BJ (cell line): Measurements from ENCODE around the gene SRSF1. TPM values are rescaled to one million over a fixed set of nuclear protein-coding genes. Genes with fewer than 3 reads are reported as not detected.

Experiments
- CTCF ChIA-PET: fragments of 350-600 bp; formaldehyde crosslinking; extraction: SDS; loops from one replicate; lab custom pipeline; 2021; ENCODE audit warnings: antibody characterized with exemption, inconsistent platforms; lab: Yijun Ruan, JAX
- POLR2A ChIA-PET: fragments of 300-600 bp; sonication (Branson Sonifier 250); formaldehyde crosslinking; extraction: SDS; loops from one replicate; lab custom pipeline; 2021; ENCODE audit warnings: antibody characterized with exemption; lab: Charles Lee
- DNase-seq: peaks from one replicate; pipeline ENCODE4 v3.0.0-alpha.2; 2011; ENCODE audit warnings: low read depth
- H3K27me3 ChIP-seq: 2 replicates; pipeline ENCODE4 v1.6.0; 2011; ENCODE audit warnings: low read length; ENCODE audit not compliant: control insufficient read depth, insufficient read depth
- H3K36me3 ChIP-seq: 2 replicates; pipeline ENCODE4 v1.5.1; 2011; ENCODE audit warnings: low read length; ENCODE audit not compliant: control insufficient read depth, insufficient read depth
- H3K4me3 ChIP-seq: 2 replicates; pipeline ENCODE4 v1.5.1; 2011; ENCODE audit warnings: low read depth, mild to moderate bottlenecking, control low read depth, low read length
- polyA minus RNA-seq: library from RNA; depleted of rRNA, polyadenylated mRNA; stranded (reverse); fragments of >200 nt; gene quantifications from 2 replicates; pipeline ENCODE4 v1.2.3, GENCODE V29; 2011; rRNA and poly(A)+ RNA removed
- polyA plus RNA-seq: library from polyadenylated mRNA; depleted of rRNA; stranded (reverse); fragments of >200 nt; gene quantifications from 2 replicates; pipeline ENCODE4 v1.2.3, GENCODE V29; 2011; rRNA removed
- TF ChIP-seq, protein P1 (sequence below): IDR thresholded peaks from 2 replicates; pipeline ENCODE4 v1.5.1; 2011; ENCODE audit warnings: low read depth, mild to moderate bottlenecking, control low read depth, inconsistent platforms, low read length, moderate library complexity; ENCODE audit not compliant: insufficient read depth

The SRSF1 gene, protein sequence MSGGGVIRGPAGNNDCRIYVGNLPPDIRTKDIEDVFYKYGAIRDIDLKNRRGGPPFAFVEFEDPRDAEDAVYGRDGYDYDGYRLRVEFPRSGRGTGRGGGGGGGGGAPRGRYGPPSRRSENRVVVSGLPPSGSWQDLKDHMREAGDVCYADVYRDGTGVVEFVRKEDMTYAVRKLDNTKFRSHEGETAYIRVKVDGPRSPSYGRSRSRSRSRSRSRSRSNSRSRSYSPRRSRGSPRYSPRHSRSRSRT
- polyA plus RNA-seq: 222 and 236 TPM in 2 replicates
- polyA minus RNA-seq: 167 and 214 TPM in 2 replicates

DNA sequence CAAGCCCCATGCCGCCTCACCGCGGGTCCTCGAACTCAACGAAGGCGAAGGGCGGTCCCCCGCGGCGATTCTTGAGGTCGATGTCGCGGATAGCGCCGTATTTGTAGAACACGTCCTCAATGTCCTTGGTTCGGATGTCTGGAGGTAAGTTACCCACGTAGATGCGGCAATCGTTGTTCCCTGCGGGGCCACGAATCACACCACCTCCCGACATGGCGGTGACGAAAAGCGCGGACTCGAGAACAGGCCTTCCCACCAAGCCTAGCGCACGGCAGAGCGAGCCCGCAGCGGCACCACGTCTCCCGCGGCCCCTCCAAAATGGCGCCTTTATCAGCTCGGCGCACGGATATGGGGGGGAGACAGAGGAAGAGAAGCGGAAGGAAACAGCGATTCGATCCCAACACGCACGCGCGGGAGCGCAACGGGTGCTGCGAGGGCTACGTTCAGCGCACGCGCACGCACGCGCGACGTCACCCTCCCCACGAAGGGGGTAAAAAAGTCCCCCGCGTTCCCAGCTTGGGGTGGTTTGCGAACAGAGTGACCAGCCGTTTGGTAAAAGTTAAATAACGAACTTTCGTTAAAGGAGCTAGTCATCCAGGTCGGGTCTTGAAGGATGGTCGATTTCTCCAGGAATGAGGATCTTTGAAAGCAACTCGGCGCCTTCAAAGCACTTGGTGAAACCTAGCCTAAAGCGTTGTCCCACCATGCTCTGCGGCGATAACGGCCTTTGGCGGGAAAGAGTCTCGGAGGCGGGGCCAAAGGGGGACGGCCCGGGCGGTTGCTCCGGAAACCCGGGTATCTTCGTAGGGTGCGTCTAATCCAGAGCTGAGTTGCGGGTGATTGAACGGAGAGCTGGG, at the start of gene SRSF1:
TSS of gene SRSF1 (minus strand) at position 323 of the 857 bp plus-strand sequence. CDS start at position 214, 109 bp downstream.
- CTCF ChIA-PET: interaction anchor here (0.6 to 2.4 kb wide), 6 partner anchors 16 to 174 kb away, joined by 3 to 11 read pairs (median 4); no protein-coding TSS in a partner anchor
- peaks cover 6% of the 10 kb centered on the region for H3K36me3 ChIP-seq

DNA sequence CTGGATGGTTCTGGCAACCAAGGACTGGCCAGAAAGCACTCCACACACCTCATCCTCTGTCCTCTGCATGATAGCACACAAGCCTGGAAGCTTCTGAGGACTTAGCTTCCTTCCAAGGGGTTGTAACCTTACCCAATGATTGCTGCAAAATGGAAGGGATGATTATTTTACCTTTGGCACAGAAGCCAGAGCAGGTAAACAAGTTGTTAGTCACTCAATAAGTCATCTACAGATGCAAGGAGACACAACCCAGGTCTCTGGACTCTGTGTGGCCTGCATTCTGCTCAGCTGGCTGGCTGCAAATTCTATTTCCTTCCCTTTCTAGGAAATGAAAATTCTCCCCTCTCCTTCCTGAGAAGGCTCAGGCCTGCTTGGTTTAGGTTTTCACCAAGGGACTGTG, 49.4 kb upstream of the SRSF1 start:
- POLR2A ChIA-PET: no interaction called here
- TF ChIP-seq, protein P1, sequence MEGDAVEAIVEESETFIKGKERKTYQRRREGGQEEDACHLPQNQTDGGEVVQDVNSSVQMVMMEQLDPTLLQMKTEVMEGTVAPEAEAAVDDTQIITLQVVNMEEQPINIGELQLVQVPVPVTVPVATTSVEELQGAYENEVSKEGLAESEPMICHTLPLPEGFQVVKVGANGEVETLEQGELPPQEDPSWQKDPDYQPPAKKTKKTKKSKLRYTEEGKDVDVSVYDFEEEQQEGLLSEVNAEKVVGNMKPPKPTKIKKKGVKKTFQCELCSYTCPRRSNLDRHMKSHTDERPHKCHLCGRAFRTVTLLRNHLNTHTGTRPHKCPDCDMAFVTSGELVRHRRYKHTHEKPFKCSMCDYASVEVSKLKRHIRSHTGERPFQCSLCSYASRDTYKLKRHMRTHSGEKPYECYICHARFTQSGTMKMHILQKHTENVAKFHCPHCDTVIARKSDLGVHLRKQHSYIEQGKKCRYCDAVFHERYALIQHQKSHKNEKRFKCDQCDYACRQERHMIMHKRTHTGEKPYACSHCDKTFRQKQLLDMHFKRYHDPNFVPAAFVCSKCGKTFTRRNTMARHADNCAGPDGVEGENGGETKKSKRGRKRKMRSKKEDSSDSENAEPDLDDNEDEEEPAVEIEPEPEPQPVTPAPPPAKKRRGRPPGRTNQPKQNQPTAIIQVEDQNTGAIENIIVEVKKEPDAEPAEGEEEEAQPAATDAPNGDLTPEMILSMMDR: no peak
- Histone ChIP-seq H3K27me3 (peaks cover 6% of the 10 kb centered on the region), H3K4me3 (no peak overlapping the region), H3K36me3 (no peaks in the 10 kb centered on the region)
- no peak for DNase-seq
- CTCF ChIA-PET: no interaction called here

More for the DNA sequence above, at the start of gene SRSF1:
- TF ChIP-seq, protein P1: no peak
- H3K27me3 ChIP-seq: no peaks in the 10 kb centered on the region
- peak; percentile 80 for DNase-seq
- H3K4me3 ChIP-seq: peak within 1 kb of the TSS; percentile 77
- POLR2A ChIA-PET: interaction anchor here (0.7 to 1.5 kb wide), 2 partner anchors 14 to 779 kb away, joined by 3 to 25 read pairs; no protein-coding TSS in a partner anchor

DNA sequence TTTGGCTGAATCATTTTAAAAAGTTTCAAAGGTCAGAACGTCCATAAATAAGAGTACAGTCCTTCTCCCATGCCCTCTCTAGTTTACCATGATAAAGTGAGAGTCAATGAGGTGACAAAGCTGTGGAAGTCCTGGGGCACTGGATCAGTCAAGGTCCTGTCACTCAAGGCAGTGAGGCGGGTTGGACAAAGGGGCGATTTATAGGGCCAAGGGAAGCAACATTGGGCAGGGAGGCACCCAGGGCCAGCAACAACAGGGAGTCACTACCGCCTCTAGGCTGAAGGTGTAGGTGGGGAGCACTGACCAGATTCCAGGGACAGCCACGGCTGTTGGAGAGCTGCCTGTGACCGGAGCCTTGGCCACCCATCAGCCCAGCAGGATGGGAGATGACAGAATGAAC, 47.6 kb upstream of the SRSF1 start:
- ChIA-PET POLR2A (interaction anchor here (0.7 kb wide), 1 partner anchor 324 kb away, joined by 4 read pairs; no protein-coding TSS in a partner anchor), CTCF (interaction anchor here (0.5 kb wide), 1 partner anchor 28 kb away, joined by 3 read pairs; no protein-coding TSS in a partner anchor)
- Histone ChIP-seq H3K4me3 (no peak overlapping the region), H3K36me3 (no peaks in the 10 kb centered on the region), H3K27me3 (peaks cover 4% of the 10 kb centered on the region)
- TF ChIP-seq, protein P1: no peak
- DNase-seq: no peak

DNA sequence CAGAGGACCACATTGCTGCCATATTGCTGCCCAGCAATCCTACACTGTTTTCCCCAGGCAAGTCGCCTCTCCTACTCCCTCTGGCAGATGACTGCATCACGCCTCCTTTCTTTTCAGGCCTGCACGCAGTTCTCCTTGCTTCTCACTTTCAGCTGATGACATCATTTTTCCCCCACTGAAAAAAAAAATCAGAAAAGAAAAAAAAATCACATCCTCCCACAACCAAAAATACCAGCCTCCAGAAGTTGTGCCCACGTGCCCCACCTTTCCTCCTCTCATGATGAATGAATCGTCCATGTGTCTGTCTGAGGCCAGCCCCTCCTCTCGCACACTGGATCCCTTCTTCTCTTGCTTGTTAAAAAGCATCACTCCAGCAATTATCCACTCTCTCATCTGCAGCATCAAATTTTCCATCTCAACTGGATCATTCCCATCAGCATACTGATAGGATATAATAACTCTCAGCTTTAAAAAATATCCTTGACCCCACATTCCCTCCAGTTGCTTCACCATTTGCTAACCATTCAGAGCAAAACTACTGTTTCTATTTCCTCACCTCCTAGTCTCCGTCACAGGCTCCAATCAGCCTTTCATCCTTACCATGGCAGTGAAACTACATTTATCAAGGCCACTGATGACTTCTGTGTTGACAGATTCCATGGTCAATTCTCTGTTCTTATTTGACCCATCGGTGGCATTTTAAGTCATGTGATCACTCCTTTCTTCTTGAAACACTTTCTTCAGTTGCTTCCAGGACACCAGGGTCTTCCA, 46.1 kb upstream of the SRSF1 start:
- ChIA-PET CTCF (interaction anchor here (1.0 kb wide), 1 partner anchor 59 kb away, joined by 3 read pairs; no protein-coding TSS in a partner anchor), POLR2A (no interaction called here)
- no peak overlapping the region for H3K4me3 ChIP-seq
- H3K27me3 ChIP-seq: peaks cover 4% of the 10 kb centered on the region; the same call in 1 of the 2 replicates
- TF ChIP-seq, protein P1: no peak
- DNase-seq: no peak
- H3K36me3 ChIP-seq: no peaks in the 10 kb centered on the region
